HG02938 (cell line): ENCODE results near the gene MRTFB.

Experiments
- ATAC-seq: cut with Tn5 transposase; IDR thresholded peaks from one replicate; pipeline ENCODE4 v1.9.1; 2021; ENCODE audit warnings: mild to moderate bottlenecking, moderate library complexity; ENCODE audit not compliant: unreplicated experiment

Gene MRTFB

DNA sequence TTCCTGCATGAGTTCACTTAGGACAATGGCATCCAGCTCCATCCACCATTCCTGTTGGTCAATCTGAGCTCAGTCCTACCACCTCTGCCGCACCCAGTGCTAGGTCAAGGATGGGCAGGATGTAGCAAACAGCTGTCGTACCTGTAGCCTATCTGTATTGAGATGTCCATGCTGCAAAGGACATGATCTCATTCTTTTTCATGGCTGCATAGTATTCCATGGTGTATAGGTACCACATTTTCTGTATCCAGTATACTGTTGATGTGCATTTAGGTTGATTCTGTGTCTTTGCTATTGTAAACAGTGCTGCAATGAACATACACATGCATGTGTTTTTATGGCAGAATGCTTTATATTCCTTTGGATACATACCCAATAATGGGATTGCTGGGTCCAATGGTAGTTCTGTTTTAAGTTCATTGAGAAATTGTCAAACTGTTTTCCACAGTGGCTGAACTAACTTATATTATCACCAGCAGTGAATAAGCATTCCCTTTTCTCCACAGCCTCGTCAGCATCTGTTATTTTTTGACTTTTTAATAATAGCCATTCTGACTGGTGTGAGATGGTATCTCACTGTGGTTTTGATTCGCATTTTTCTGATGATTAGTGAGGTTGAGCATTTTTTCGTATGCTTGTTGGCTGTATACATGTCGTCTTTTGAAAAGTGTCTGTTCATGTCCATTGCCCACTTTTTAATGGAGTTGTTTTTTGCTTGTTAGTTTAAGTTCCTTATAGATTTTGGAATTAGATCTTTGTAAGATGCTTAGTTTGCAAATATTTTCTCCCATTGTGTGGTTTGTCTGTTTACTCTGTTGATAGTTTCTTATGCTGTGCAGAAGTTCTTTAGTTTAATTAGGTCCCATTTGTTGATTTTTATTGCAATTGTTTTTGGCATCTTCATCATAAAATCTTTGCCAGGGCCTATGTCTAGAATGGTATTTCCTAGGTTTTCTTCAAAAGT lies 7.2 kb upstream of the MRTFB start:
- no peak for ATAC-seq

DNA sequence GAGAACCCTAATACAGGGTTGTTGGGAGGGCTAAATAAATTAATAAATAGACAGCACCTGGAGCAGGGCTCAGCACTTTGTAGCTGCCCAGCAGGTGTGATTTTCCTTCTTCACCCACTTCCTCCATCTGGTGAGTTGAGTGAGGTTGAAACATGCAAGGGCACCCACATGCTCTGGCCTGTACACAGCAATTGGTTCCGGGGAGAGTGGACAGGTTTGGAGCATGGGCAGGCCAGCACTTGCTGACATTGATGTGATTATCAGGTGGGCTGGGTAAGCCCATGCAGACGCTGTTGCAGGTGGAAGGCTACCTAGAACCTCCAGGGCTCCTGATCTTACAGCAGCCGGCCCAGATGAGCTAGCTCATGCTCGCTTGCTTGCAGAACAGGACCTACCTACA lies 1.3 kb upstream of the MRTFB start:
- ATAC-seq, result no peak

DNA sequence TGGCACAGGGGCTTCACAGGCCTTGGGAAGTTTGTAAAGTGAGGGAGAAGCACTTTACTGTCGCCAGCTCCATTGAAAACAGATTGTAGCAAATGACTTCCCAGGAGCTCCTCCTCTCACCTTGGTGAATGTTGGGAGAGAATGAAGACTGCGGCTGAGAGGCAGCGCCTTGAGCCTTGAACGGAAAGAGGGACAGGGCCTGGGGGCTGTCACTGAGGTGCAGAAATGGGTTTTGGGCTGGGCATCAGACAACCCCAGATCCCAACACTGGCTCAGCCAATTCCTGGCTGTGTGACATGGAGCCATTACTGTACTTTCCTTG lies 603 bp upstream of the MRTFB start:
- peak; percentile 10 for ATAC-seq

DNA sequence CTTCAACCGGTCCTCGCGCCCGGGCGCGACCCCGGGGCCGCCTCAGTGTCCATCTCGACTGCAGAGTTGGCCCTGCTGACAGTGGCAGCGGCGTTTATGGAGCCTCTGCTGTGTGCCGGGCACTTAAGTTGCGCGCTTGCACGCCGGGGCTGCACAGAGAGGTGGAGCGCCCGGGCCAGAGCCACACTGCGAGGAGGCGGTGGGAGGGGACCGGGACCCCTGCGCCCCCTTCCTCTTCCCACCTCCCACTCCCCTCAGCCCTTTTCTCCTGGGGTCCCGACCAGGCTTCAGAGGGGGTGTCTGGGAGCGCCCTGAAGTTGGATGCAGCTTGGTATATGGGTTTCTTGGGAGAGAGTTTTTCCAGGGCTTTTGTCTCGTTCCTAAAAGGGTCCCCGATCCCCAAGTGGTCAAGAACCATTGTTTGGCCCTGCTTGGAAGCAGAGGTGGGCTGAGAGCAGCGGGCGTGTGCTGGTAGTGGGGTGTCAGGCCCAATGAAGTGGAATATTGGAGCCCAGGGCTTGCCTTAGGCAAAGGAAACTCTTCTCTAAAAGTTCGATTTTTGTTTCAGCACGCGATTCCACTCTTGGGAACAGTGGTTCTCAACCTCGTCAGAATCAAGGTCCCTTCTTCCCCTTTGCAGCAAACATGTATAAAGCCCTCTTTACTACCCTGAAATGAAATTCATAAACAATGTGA lies 605 bp downstream of the MRTFB start:
- ATAC-seq, result no peak

DNA sequence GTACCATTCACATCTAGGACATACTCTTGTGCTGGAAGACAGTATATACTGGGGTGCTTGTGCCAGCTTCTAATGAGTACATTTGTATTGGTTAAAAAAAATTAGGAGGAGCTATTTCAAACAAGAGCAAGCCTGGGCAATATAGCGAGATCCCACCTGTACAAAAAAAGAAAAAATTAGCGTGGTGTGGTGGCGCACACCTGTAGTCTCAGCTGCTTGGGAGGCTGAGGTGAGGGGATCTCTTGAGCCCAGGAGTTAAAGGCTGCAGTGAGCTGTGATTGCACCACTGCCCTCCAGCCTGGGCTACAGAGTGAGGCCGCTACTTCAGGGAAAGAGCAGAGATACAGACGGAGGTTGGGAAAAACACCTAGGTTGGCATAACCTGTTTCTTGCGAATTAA lies 1.2 kb downstream of the MRTFB start:
- ATAC-seq, result no peak

DNA sequence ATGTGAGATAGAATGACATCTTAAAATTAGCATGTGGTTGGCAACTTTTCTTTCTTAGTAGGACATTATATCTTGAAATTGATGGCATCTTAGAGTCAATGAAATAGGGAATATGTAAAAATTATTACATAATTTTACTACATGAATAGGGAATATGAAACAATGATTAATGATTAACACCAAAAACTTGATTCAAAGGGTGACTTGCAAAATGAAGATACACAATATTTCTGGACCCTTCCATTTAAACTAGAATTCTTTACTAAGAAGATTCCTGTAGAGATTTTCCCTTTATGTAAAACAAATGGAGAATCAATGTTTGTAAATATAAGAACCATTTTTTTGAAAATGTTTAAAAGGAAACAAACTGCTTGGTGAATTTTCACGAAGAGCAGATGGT lies 3.4 kb downstream of the MRTFB start:
- ATAC-seq, result no peak

DNA sequence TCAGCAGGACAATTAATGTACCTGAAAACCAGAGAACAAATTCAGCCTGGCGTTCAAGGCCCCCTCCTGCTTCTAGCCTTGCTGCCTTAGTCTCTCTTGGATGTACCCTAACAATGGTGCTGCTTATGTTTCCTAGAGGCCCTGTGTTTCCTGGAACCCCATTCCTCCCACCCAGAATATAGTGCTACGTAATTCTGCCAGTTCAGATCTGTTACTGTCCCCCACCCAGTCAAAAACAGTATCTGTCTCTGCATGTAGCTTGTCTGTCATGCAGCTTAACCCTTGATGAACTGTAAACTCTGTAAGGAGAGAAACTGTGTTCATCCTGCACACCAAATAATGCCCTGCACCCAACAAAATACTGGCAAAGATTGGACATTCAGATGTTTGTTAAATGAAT lies 6.8 kb downstream of the MRTFB start:
- ATAC-seq, result no peak

DNA sequence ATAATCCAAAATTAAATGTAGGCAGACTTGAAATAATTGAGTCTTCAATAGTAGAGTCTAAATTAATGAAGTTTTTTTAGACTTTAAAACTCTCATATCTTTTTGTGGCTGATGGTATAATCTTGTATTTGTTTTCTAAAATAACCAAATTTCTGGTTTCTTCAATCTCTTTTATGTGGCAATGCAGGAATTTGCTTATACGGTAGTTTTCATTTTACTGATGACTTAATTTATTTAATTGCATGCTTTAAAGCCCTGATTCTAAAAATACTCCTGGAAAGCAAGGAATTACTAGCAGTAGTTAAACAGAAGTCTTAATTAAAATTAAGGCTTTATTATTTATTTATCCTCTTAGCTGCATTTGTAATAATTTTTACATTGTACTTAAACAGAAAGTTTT lies 15.4 kb downstream of the MRTFB start:
- no peak for ATAC-seq

DNA sequence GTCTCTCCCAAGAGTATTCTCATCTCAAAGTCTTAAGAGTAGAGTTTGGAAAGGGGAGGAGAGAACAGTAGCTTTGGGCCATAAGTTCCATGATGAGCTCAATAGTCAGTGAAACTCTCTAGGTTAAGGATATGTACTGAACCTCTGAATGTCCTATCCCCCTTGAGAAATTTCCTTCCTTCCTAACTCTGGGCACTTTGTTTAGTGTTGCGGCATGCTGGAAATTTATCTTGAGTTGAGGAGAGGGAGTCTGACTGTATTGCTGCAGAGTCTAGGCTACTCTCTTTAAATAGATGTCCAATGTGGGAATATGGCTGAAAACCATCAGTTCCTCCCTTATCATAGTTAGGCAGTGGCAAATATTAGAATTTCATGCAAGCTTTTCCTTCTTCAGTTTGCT lies 16.1 kb downstream of the MRTFB start:
- ATAC-seq, result no peak

DNA sequence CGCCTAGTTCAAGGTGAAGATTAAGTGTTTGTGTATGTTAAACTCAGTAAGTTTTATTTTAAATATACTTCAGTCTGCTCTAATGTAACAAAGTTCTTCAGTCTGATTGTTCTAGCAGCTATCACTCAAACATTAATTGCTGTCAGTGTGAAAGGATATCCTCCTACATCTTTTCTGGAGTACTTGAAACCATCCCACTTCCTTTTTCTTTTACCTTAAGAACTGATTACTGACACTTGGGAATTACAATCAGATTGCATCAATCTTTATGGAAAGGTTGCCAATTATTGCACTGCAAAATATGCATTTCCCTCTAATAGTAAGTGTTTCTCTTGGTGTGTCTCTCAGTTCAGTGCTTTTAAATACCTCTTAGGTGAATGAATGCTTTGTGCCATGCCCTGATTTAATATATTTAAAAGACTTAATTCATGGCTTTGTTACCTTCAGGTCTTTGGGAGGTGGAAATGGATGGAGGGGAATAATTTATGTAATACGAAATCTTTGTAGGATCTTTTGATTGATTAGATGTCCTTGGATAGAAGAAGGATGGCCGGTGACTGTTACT lies 16.6 kb downstream of the MRTFB start:
- no peak for ATAC-seq

DNA sequence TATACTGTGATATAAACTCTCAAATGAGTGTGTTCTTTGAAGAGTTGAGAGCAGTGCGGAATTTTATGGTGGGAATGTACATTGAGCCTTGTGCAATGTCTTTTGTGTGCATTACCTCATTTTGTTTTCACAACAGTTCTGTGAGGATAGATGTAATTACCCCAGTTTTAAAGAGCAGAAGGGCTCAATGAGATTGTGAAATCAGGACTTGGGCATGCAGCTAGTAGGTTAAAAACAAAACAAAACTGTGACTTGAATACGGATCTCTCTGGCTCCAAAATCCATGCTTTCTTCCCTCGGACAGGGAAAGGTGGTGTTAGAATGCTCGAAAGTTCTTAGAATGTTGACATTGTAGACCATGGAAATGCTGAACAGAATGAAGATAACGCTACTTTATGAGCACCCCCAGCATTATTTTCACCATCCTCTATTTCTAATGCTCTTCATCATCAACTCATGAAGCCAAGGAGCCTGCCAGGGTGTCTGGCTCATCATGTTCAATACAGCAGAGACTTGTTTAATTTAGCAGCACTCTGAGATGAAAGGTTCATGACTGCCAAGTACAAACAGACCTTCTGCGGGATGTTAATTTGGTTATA lies 17.1 kb downstream of the MRTFB start:
- ATAC-seq, result no peak

DNA sequence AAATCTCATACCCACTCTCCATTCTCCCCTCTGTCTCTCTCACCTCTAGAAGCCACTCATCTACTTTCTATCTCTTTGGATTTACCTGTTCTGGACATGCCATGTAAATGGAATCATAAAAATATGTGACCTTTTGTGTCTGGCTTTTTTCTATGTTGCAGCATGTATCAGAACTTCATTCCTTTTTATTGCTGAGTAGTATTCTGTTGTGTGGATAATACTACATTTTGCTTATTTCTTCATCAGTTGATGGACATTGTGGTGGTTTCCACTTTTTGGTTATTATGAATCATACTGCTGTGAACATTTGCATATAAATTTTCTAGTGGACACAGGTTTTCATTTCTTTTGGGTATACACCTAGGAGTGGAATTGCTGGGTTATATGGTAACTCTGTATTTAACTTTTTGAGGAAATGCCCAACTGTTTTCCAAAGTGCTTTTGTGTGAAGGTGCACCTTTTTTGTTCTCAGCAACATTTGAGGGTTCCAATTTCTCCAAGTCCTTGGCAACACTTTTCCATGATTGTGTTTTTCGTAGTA lies 18.2 kb downstream of the MRTFB start:
- no peak for ATAC-seq

DNA sequence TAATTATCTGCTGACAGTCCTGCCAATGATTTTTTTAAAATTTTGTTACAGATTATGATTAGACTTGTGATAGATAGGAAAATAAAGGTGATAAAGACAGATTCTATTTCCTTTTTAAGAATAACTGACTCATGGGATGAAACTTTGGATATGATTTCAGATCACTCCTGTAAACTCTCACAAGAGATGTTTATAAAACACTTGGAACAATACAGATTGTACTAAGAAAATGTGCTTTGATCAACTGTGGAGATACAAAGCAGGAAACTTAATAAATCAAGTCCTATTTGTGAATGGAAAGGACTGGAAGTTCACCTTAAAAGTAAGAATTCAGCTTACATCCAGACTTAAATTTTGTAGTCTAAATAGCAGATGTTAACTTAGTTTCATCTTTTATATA lies 21.4 kb downstream of the MRTFB start:
- ATAC-seq, result no peak

DNA sequence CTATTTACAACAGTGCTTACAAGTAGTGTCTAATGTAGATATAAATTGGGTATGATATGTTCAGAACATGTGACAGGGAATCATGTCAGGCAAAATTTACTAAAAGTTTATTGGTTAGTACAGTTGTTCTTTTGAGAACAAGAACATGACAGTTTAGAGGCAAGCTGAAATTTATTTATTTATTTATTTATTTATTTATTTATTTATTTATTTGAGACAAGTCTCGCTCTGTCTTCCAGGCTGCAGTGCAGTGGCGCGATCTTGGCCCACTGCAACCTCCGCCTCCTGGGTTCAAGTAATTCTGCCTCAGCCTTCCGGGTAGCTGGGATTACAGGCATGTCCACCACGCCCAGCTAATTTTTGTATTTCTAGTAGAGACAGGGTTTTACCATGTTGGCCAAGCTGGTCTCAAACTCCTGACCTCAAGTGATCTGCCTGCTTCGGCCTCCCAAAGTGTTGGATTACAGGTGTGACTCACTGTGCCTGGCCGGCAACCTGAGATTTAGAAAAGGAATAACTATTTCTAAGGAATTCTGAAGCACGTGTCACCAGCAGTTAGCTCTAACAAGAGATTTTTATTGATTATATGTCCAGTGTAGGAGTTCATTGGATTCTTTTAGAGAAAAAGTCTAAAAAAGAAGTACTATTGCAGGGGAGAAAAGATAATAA lies 24.9 kb downstream of the MRTFB start:
- ATAC-seq, result no peak

DNA sequence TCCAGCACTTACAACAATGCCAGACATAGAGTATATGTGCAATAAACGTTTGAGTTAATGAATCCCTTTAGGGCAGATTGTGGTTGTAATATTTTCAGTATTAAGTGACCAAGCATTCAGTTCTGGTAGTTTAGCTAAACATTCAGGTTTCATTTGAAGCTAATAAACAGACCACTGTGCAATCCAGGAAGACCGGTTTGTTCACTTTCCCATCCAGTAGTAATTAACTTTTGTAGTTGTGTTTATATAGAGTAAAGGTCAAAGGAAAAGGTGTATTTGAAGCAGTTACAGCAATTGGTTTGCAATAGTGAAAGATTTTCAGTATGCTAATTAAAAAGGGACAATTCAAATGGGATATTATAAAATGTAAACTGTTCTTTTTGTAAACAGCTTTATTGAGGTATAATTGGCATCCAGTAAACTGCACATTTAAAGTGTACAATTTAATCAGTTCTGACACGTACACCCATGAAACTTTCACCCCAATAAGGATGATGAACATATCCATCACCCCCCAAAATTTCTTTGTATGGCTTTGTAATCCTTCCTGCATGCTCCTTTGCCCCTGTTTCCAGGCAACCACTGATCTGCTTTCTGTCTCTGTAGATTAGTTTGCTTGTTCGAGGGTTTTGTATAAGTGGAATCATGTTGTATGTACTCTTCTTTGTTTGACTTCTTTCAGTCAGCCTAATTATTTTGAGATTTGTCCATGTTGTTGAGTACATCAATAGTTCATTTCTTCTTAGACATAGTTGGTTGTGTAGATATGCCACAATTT lies 26.3 kb downstream of the MRTFB start:
- ATAC-seq, result no peak

DNA sequence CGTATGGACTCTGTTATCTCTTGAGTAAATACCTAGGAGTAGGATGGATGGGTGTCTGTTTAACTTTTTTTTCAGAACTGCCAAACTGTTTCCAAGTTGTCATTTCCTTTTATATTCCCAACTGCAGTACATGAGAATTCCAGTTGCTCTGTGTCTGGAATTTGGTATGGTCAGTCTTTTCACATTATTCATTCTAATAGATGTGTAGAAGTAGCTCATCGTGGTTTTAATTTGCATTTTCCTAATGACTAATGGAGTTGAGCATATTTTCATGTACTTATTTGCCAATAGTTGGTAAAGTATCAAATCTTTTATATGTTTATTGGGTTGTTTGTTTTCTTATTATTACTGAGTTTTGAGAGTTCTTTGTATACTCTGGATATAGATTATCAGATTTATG lies 27.0 kb downstream of the MRTFB start:
- no peak for ATAC-seq

DNA sequence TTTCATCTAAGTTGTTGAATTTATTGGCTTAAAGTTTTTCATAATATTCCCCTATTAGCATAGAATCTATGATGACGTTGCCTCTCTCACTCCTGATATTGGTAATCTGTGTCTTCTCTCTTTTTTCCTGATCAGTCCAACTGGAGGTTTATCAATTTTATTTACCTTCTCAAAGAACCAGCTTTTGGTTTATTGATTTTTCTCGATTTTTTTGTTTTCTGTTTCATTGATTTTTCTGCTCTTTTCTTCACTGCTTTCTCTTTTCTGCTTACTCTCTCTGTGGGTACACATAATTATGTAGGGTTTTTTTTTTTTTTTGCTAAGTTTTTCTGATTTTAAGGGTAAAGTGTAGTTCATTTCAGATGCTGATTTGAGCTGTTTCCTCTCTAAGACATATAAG lies 29.7 kb downstream of the MRTFB start:
- no peak for ATAC-seq

DNA sequence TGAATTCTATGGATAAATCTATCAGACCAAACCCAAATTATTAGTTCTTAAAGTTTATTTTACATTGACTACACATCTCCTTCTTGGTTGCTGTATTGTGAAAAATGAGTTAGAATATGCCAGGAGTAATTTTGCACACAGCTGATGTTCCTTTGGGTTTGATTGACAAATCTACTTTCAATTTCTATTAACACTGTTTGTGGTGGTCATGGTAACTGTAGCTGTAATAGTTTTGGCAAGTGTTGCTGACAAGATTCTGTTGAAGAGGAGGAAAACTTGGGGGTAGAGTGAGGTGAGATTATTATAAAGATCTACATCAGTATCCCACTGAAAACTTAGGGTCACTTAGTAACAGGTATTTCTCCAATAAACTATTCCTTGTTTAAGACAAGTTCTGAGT lies 30.3 kb downstream of the MRTFB start:
- no peak for ATAC-seq

DNA sequence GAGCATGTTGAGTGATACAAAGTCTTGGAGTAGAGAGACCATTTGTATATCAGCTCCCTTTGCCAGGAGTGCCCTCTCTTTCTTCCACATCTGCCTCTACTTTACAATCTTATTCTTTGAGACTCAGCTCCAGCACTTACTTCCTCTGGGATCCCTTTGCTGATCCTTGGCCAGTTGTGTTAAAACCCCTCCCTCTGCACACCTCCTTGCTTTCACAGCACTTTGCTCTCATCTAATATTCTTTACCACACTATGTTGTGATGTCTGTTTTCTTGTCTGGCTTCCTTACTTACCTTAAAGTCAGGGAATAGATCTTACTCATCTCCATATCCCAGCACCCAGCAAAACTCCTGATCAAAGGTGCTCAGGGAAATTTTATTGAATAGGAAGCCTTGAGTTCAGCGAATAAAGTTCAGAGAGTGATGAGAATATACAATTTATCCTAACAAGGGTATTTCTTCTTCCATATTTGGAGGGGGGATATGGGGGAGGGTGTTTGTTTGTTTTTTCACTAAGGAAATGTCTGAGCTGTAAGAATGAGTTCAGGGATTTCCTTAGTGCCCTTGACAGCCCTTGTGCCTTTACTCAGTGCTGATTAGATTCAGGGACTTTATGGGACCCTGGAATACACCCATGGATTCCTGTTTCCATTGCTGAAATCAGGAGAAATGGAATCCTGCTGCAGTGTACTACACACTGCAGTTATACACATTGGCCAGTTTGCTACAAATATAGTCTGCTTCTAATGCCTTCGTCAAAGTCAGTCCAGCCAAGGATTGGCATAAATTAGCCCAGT lies 32.0 kb downstream of the MRTFB start:
- no peak for ATAC-seq
